Posterior vena cava (tissue), 2 donors: ENCODE results near the gene TTC39B. TPM values are rescaled to one million over a fixed set of nuclear protein-coding genes. Genes with fewer than 3 reads are reported as not detected.

Experiments
- DNase-seq: peaks from one replicate; pipeline ENCODE4 v3.0.0-alpha.2; 2020; ENCODE audit warnings: low spot score
- intact Hi-C, 2 donors: fragments of 100-400 bp; cut with DNase I; formaldehyde crosslinking; loops; one replicate each; pipeline versions ENCODE4 v1.14.1 to v1.14.2; 2022 to 2023
- total RNA-seq, 2 donors: library from RNA; stranded (reverse); fragmentation: NEBNext Ultra II Directional; extraction: Animal tissue kit (Norgen Biotek cat#: 25700); gene quantifications; one replicate each; pipeline ENCODE4 v1.2.1, GENCODE V29; 2021
- donor health status: DM: yes; HTN: yes; CAD: no.
- donor health status: DM: yes; HTN: yes; CAD: no.

TTC39B gene
- total RNA-seq, 2 donors from 2014 or later = 19.7 to 30.1 TPM

DNA sequence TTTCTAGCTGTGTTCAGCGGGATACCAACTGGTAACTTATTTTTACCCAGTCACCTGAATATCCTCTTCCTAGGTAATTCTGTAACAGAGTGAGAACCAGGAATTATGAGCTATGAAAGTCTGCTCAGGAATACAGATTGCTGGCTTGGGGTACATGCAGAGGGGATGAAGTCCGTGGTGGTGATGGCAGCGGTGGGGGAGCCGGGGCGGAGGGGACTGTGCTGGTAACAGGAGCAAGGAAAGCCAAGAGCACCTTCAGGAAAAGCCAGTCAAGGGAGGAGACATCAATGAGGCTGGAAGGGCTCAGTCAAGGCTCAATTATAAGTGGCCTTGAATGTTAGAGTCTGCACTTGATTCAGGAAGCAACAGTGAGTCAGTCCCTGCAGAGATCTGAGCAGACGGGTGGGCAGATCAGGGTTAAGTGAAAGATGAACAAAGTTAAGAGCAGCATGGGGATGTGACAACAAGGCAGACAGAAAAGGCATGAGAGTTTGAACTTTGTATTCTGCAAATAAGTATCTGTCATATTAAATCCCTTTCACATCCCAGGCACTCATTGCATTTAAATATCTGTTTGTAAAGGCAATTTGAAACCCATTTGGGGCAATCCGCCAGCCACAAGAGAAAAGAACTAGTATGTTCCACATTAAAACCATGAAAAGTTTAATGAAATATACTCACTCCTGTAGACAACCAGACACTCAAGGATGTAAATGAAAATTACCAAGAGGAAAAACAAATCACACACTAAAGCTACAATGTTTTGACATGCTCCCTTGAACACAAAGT is 101.2 kb downstream of the TTC39B start:
- intact Hi-C loops = no loop called here
- no peak for DNase-seq

GRCh38 chr9:15203581-15203980 is 103.4 kb downstream of the TTC39B start:
- DNase-seq = no peak
- intact Hi-C loops = no loop called here

DNA sequence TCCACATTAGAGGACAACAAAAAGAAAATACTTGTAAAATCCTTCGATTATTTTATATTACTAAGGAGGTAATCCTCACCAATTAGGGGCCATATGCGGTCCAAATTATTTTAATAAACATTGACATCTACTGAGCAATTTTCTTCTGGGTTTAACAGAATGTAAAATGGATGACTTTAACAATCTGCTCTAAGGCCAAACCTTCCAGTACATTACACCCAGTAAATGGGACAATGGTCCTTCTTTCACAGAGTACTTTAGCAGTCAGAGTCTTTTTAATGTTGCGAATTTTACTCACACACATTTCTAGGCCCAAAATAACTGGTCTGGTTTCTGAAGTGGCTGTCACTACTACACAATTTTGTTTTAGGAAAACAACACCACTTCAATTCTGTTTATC is 106.9 kb downstream of the TTC39B start:
- intact Hi-C loops = no loop called here

GRCh38 chr9:15192856-15193255 is 114.2 kb downstream of the TTC39B start:
- intact Hi-C loops = no loop called here
- DNase-seq = no peak

More for the DNA sequence above, 106.9 kb downstream of the TTC39B start:
- DNase-seq = no peak

DNA sequence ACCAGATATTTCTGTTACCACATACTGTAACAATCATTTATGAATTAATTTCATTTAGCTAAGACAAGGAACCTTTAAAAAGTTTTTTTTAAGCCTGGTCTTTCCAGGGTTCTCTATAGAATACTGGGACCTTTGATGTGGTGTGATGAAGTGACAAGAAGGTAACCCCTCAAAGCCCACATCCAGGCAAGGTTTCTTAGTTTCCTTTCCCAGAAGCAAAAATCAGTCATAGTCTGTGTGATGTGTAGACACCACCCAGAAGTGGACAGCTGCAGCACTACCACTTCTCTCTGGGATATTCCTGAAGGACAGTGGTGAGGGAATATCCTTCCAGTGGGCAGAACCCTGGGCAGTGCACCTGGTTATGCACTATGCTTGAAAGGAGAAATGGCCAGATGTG is 115.6 kb downstream of the TTC39B start:
- no peak for DNase-seq
- intact Hi-C loops = no loop called here

DNA sequence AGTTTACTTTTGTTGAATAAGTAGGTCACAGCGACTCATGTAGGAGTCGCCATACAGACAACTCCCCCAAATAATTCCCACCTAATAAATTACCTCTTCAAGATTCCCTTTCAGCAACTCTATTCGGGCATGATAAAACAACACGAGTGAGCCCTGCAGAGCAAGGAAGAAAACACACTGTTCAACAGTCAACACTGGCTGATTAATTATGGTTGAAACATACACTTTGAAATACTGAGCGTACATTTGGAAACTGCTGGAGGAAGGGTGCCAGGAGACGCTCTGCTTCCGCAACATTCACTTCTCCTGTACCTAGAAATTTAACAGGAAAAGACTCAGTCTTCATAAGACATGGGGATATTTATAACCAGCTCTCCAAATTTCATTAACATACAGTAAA is 117.5 kb downstream of the TTC39B start:
- intact Hi-C loops = no loop called here
- DNase-seq = no peak

DNA sequence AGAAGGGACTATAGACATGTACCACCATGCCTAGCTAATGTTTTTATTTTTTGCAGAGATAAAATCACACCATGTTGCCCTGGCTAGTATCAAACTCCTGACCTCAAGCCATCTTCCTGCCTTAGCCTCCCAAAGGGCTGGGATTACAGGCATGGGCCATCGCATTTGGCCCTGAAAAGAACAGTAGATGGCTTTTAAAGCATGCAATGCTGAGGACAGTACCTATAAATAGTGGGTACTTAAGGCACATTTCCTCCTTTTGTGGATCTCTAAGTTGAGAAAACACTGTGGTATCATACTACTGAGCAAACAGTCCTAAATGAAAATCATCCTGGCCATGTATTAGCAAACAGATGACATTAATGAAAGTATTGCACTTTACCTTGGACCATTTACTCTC is 119.4 kb downstream of the TTC39B start:
- DNase-seq = no peak
- intact Hi-C loops = no loop called here

DNA sequence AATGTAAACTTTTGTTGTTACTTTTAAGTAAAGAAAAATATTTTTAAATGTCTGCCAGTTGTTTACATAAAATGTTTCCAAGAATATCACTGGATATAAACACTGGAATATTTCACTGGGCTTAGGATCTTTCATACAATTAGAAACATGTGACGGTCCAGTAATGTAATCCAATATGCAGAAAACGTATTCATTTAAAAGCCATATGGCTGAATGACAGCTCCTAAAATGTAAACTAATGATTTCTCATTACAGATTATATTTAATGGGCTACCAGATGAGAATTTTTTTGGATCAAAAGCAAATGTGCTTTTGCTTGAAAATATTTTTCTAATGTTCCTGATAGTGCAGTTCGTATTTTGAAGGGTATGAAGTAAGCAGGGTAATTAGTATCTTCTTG is 124.3 kb downstream of the TTC39B start:
- intact Hi-C loops = no loop called here

GRCh38 chr9:15182101-15182551 is 124.9 kb downstream of the TTC39B start:
- no peak for DNase-seq
- intact Hi-C loops = no loop called here

More for the DNA sequence above, 124.3 kb downstream of the TTC39B start:
- no peak for DNase-seq

- no peak for DNase-seq
- intact Hi-C loops = no loop called here
These were observed 126.9 kb downstream of the TTC39B start for GRCh38 chr9:15180124-15180523.

DNA sequence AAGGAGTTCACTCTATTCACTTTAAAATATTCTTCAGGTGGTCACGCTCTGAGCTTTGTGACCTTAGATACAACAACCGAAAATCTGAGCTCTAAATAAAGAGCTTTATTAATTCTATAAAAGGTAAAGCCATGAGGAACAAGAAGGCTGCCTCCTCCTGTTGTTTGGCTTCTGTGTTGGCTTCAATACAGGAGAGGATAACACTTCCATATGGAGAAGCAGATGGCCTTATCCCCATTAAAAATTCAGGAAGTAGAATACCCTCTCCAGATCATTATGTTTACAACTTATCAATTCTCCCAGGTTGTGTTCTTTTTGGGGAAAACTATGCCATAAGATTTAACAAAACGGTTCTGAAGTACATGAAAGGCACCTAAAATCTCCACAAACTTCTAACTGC is 128.4 kb downstream of the TTC39B start:
- DNase-seq = no peak
- intact Hi-C loops = no loop called here

DNA sequence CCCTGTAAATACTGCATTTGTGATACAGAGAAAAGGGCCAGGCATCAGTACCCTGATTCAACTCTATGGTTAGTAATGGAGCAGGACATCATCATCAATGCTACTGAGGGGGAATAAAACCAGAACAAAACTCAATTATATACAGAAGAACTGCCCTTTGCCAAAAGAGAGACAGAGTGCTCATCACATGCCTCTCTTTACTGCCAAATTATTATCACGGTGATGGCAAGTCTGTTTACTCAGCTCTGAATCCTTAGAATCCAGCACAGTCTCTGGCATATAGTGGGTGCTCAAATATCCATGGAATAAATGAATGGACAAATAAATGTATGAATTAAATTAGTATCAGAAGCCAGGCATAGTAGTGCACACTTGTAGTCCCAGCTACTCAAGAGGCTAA is 130.2 kb downstream of the TTC39B start:
- intact Hi-C loops = no loop called here
- no peak for DNase-seq

DNA sequence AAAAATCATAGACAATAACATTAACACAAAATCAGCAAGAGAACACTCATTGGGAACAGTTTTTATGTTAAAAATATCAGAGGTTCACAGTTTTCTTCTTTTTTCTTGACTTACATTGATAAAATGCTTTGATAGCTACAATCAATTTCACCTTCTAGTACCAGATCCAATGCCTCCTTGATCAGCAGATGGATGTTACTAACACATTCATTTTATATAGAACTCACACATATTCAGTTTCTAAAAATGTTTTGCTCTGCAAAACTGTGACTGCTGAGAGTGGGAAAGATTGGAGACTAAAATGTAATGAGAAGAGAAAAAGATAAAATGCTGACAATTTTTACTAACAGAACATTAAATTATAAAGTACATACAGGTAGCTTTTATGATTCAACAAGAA is 143.1 kb downstream of the TTC39B start:
- intact Hi-C loops = no loop called here
- DNase-seq = no peak

GRCh38 chr9:15161753-15162152 is 145.3 kb downstream of the TTC39B start:
- DNase-seq = no peak
- intact Hi-C loops = no loop called here

GRCh38 chr9:15160673-15161072 is 146.3 kb downstream of the TTC39B start:
- intact Hi-C loops = no loop called here

GRCh38 chr9:15158064-15158463 is 149.0 kb downstream of the TTC39B start:
- no peak for DNase-seq
- intact Hi-C loops = no loop called here

More at GRCh38 chr9:15160673-15161072, 146.3 kb downstream of the TTC39B start:
- DNase-seq = no peak

DNA sequence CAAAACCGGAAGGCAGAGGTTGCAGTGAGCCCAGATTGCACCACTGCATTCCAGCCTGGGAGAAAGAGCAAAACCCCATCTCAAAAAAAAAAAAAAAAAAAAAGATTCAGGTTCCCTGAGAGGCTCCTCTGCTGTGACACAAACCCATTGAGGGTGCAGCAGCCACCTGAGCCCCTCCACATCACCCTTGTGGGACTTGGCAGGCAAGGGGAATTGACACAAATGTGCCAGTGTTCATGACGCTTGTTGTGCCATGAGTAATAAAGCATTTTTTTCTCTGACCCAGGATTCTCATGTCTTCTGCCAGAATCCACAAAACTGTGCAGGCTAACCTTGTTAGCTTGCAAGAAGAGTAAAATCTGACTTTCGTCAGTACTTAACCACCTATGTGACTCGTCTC is 149.6 kb downstream of the TTC39B start:
- DNase-seq = no peak
- intact Hi-C loops = no loop called here

- DNase-seq = no peak
- intact Hi-C loops = no loop called here
These were observed 150.8 kb downstream of the TTC39B start for GRCh38 chr9:15156241-15156640.

DNA sequence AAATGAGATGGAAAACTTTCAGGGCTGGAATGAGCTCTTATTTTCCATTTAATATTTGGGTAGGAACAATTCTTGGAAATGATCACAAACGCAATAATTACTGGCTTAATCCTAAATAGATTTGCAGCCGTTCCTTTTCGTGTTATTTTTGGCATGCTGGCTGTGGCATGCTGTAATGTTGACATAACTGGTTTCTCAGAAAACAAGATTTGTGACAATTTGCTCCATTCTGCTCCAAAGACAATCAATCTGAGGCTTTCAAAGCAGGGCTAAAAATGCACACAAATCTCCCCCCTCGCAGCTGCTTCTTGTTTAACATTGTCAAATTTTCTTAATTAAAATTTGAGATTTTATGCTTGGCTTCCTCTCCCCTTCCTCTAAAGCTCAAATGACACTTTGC is 151.2 kb downstream of the TTC39B start:
- no peak for DNase-seq
- intact Hi-C loops = no loop called here

DNA sequence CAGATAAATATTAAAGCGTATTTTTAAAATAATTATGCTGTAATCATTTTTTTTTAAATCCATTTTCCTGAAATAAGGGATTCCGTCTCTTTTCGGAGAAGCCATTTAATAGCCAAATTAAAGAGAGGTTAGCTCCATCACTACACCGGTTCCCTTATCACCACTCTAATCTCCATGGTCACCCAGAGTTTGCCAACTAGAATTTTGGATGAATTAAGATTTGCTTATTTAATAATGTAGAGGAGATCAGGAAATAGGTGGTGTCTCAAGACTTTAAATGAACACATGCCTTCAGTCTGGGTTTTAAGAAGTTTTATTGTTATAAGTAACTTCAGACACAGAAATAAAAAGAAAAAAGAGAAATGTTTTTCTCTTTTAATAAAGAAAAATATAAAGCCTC is 151.7 kb downstream of the TTC39B start:
- no peak for DNase-seq
- intact Hi-C loops = no loop called here

GRCh38 chr9:15154677-15155076 is 152.3 kb downstream of the TTC39B start:
- intact Hi-C loops = no loop called here
- no peak for DNase-seq
